GOT3 (cell line): Measurements from ENCODE around the gene MASP1.
"Not testable (repeated sequence)": the region's sequence is repeated elsewhere in the genome, so short reads cannot be mapped to it uniquely, and the experiment has no call there.

ENCODE experiments used
- DNase-seq: peaks from one replicate; lab custom pipeline; 2025; ENCODE audit warnings: mixed read lengths; lab: John Stamatoyannopoulos, UW

Gene MASP1

GRCh38 chr3:187265461-187265955 is 26.0 kb downstream of the MASP1 start:
- no peak for DNase-seq

- no peak for DNase-seq
Observed at GRCh38 chr3:187264911-187265310, 26.6 kb downstream of the MASP1 start.

DNA sequence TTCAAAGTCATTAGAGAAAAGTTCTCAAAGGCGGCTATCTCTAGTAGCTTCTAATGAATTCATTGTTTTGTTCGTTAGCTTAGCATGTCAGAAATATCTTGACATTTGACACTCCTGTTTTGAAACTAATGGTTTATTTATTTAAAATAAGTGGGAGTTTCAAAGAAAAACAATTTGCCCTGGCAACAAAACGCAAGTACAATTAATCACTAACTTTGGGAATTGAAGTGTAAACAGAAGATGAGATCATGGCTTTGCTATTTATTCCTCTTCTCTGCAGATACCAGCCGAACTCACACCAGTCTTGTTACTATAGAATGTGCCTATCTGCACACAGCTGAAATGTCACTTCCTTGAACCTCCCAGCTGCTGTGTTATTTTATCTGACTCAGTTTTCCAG is 27.5 kb downstream of the MASP1 start:
- DNase-seq, result no peak

DNA sequence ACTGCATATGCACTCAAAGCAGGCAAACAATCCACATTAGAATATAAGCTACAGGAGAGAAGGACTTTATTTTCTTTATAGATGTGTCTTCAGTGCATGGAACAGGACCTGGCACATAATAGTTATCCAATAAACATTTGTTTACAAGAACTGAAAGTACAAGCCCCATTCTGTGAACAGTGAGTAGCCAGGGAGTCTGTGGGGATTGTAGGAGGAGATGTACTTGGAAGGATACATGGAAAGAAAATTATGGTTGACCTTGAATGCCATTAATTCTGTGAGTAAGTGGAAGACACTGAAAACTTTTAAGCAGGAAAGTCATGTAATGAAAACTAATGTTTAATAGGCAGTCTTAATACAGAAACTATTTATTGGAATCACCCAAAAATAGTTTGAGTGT is 28.3 kb downstream of the MASP1 start:
- DNase-seq, result no peak

GRCh38 chr3:187262360-187262759 is 29.2 kb downstream of the MASP1 start:
- DNase-seq, result no peak

DNA sequence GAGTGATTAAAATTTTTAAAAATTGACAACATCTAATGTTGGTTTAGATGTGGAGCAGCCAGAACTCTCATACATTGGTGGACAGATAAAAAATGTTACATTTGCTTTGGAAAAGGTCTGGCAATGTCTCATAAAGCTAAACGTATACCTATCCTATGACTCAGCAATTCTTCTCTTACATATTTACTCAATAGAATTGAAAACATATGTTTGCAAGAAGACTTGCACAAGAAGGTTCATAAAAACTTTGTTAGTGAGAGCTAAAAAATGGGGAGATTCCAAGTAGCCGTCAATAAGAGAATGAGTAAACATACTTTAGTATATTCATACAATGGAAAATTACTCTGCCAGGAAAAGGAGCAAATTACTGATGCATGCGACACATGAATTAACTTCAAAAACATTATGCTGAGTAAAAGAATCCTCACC is 30.0 kb downstream of the MASP1 start:
- DNase-seq, result no peak

DNA sequence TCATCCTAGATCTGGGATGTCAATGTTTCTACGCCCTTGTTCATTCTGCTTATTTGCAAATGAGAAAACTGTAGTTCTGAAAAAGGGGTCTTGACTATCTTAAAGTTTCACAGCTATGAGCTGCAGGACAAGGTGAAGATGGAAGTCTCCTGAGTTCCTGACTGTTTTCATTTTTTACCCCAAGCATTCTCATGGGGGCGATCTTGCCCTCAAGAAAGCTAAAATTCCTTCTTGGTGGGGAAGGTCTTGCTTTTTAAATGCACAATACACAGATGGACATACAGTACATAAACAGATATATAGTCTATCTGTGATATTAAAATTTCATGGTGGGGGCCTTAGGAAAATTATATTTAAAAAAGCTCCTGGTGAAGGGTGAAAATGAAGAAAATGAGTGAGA is 32.4 kb downstream of the MASP1 start:
- DNase-seq, result no peak

DNA sequence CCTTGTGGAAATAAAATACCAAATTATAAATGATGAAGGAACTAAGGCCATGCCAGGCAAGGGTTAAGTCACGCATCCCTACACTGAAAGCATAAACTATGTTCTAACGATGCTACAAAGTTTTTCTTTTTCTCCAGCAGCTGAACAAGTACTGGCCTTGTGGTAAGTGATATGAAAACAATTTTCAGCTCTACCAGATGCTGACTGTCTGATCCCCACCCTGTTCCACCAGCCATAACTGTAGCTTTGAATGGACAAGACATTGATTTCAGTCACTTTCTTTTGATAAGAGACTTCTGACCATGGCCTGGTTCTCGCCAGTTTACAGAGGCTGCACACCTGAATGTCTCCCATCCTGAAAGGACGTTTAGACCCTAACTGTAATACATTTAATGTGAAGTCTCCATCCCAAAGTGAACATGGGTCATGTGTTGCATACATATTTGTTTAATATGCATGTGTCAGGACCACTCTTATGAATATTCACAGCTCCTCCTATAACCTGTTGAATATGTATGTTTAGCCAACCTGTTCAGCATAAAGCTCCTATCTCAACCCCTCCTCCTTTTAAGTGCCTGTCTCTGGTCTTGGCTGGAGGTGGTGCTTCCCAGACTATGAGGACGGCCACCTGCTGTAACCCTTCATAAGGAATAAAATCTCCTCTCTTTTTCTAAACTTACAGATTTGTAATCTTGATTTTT is 33.4 kb downstream of the MASP1 start:
- DNase-seq, result no peak

DNA sequence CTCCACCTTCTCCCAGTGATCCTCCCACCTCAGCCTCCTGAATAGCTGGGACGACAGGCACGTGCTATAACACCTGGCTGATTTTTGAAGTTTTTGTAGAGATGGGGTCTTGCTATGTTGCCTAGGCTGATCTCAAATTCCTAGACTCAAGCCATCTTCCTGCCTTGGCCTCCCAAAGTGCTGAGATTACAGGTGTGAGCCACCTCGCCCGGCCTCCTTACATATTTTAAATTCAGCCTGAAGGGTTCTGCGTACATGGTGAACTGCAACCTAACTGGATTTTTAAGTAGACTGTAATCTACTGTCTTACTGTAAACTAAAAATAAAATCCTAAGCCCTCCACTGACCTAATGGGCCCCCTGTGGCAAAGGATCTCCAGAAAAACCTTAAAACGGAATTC is 34.1 kb downstream of the MASP1 start:
- no peak for DNase-seq

DNA sequence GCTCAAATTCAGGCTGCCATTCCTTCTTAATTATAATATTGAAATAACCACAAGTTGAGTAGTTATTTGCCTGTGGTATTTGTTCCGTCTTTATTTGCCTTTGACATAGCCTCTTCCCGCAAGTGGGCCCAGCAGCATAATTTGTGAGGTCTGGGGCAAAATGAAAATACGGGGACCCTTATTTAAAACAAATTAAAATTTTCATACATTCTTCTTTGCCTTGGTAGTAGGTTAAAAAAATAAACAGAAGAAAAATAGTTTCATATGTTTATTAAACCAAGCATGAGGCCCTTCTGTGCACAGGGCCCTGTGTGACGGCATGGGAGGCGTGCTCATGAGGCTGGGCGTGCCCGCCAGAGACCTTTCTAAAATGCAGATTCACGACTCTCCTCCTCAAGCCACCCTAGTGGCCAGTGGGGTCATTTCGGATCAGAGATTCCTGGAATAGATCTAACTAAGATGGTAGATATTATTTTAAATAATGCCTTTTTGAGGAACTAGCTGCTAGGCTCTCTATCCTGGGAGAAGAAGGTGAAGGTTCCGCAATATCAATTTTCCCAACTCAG is 35.4 kb downstream of the MASP1 start:
- DNase-seq, result no peak

DNA sequence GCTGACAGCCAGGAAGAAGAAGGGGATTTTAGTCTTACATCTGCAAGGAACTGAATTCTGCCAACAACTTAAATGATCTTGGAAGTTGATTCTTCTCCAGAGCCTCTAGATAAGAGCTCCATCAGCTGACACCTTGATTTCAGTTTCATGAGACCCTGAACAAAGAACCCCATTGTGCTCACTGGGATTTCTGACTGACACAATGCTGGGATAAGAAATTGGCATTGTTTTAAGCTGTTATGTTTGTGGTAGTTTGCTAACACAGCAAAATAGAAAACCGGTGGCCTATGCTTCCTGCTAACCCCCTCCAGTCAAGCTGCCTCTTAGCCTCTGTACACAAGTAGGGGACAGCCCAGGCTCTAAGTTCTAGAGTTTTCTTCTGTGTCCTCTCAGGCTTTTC is 36.2 kb downstream of the MASP1 start:
- no peak for DNase-seq

GRCh38 chr3:187252311-187252710 is 39.2 kb downstream of the MASP1 start:
- DNase-seq, result no peak

GRCh38 chr3:187251599-187251998 is 39.9 kb downstream of the MASP1 start:
- no peak for DNase-seq

GRCh38 chr3:187247398-187247797 is 44.1 kb downstream of the MASP1 start:
- no peak for DNase-seq

DNA sequence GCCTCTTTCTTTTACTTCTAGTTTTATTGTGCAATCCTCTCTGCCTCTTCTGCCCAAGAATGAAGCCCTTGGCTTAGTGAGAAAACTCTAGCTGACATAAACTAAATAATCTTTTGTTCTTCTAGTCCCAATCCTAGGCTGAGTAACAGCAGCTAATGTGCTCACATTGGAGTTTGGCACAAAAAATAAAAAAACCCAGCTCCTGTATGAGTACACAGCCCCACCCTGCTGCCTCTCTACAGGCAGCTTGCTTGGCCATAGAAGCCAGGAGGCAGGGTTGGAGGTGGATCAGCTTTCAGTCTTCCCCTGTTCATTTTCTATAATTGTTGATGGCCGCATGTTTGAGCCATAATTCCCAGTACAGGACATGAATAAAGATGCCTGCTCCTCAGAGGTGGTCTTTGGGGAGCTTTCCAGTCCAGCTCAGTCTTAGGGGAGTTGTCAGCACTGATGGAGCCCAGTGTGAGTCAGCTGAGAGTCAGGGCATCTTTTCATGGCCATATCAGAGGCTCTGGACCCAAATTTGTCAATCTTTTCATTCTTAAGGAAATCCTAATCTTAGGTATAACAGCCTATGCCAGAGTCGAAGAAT is 47.5 kb downstream of the MASP1 start:
- no peak for DNase-seq

GRCh38 chr3:187242900-187243299 is 48.6 kb downstream of the MASP1 start:
- no peak for DNase-seq

- no peak for DNase-seq
Observed at GRCh38 chr3:187242435-187242834, 49.1 kb downstream of the MASP1 start.

GRCh38 chr3:187238835-187239234 is 52.7 kb downstream of the MASP1 start:
- DNase-seq, result not testable (repeated sequence)

GRCh38 chr3:187238239-187238638 is 53.3 kb downstream of the MASP1 start:
- DNase-seq, result no peak

- no peak for DNase-seq
Observed at GRCh38 chr3:187237741-187238140, 53.8 kb downstream of the MASP1 start.

GRCh38 chr3:187236962-187237361 is 54.6 kb downstream of the MASP1 start:
- DNase-seq, result no peak

DNA sequence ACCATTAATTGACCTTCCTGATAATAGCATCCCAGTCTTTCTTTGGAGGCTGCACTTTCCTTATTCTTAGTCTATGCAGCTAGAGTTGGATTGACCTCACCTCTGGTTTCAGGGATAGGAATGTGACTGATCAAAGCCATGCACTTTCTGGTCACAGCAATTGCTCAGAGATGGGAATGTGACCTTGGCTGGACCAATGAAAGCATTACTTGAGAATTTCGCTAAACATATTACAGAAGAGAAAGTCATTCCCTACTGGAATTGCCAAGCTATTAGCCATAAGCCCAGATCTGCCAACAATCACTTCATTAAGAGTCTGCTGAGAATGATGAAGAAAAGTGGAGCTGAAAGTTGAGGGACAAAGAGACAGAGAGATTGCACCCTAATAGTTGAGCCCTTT is 61.5 kb downstream of the MASP1 start:
- no peak for DNase-seq

GRCh38 chr3:187228740-187229139 is 62.8 kb downstream of the MASP1 start:
- no peak for DNase-seq
